NCI-H2196 treated with DMSO at 0.1 percent for 48 hours (cell line): ENCODE data around the gene PRPF40B.
A peak's percentile ranks its signal among the peaks of the same experiment; 100 is the strongest.
"Not testable (repeated sequence)": the region's sequence is repeated elsewhere in the genome, so short reads cannot be mapped to it uniquely, and the experiment has no call there.

Source experiments
- DNase-seq: peaks from one replicate; lab custom pipeline; 2025; ENCODE audit not compliant: unreplicated experiment; lab: John Stamatoyannopoulos, UW

PRPF40B gene

GRCh38 chr12:49623142-49623904 lies at the start of gene PRPF40B:
TSS of gene PRPF40B (plus strand) at chr12:49623561. CDS start at chr12:49623591, 30 bp downstream.
- DNase-seq = peak; percentile 84

GRCh38 chr12:49577589-49578315 lies 45.6 kb upstream of the PRPF40B start:
- DNase-seq = no peak

- no peak for DNase-seq
Observed at GRCh38 chr12:49578471-49579112, 44.8 kb upstream of the PRPF40B start.

- DNase-seq = peak; percentile 70
Observed at GRCh38 chr12:49580572-49581535, 42.5 kb upstream of the PRPF40B start.

- DNase-seq = no peak
Observed at GRCh38 chr12:49582201-49582600, 41.2 kb upstream of the PRPF40B start.

GRCh38 chr12:49582850-49583249 lies 40.5 kb upstream of the PRPF40B start:
- DNase-seq = no peak

GRCh38 chr12:49583366-49584094 lies 39.8 kb upstream of the PRPF40B start:
- DNase-seq = no peak

- DNase-seq = no peak
Observed at GRCh38 chr12:49584591-49584990, 38.8 kb upstream of the PRPF40B start.

- DNase-seq = no peak
Observed at GRCh38 chr12:49585477-49586459, 37.6 kb upstream of the PRPF40B start.

GRCh38 chr12:49587174-49587908 lies 36.0 kb upstream of the PRPF40B start:
- DNase-seq = no peak

GRCh38 chr12:49588281-49588680 lies 35.1 kb upstream of the PRPF40B start:
- DNase-seq = no peak

GRCh38 chr12:49588721-49589516 lies 34.4 kb upstream of the PRPF40B start:
- DNase-seq = peak; percentile 38

GRCh38 chr12:49598527-49598926 lies 24.8 kb upstream of the PRPF40B start:
- no peak for DNase-seq

GRCh38 chr12:49599961-49600360 lies 23.4 kb upstream of the PRPF40B start:
- DNase-seq = no peak

GRCh38 chr12:49603721-49604120 lies 19.6 kb upstream of the PRPF40B start:
- DNase-seq = no peak

- no peak for DNase-seq
Observed at GRCh38 chr12:49604856-49605255, 18.5 kb upstream of the PRPF40B start.

- DNase-seq = not testable (repeated sequence)
Observed at GRCh38 chr12:49605539-49605938, 17.8 kb upstream of the PRPF40B start, which contains the start of gene FAM186B. TSS of gene FAM186B (minus strand) at chr12:49605639. CDS start at chr12:49605477, 162 bp downstream.
